Measurements from ENCODE around the gene TST. TPM values are rescaled to one million over a fixed set of nuclear protein-coding genes. Genes with fewer than 3 reads are reported as not detected.

The TST gene
- total RNA-seq, 1 experiment from 2014 or later: 99.4 TPM

DNA sequence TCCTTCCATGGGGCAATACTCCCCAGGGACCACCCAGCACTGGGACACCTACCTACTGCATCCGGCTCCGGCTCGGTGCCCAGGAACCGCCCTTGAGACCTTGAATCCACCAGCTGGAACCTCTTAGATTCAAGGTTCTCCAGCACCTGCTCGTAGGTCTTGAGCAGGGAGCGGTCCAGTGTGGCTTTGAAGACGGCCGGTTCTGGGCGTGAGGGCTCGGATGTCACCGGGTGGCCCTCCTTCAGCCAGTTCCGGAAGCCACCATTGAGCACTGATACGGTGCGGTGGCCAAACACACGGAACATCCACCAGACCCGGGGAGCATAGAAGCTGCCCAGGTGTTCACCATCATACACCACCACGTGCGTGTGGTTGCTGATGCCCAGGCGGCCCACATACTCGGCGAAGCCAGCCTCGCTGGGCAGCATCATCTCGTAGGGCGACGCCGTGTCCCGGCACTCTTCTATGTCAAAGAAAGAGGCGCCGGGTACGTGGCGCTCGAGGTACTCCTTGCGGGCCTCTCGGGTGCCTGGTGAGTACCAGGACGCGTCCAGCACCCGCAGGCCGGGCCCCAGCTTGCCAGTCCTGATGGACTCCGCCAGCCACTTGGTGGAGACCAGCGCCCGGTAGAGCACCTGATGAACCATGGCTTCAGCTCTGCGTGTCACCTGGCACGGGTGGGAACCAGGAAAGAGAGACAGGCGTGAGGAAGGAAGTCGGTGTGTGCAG lies 997 bp downstream of the TST start:
- H2AFZ ChIP-seq: no peak overlapping the region
- ChIA-PET POLR2A (ENCODE audit: unreplicated experiment) (interaction anchor here (0.5 to 1.1 kb wide), 2 partner anchors 9 to 581 kb away, joined by 3 to 7 read pairs; no protein-coding TSS in a partner anchor), CTCF (interaction anchor here (1.1 to 1.3 kb wide), 2 partner anchors 41 to 242 kb away, joined by 3 read pairs; partner anchors contain the start of gene IFT27)
- peak overlapping the region; percentile 62 for H3K4me3 ChIP-seq
- intact Hi-C loops (cut with micrococcal nuclease; ENCODE audit: unreplicated experiment): no loop called here
- no TSS peak for BruUV-seq (replicated peaks)
- H3K4me1 ChIP-seq (replicated peaks; ENCODE audit: insufficient read depth): peaks cover 52% of the 10 kb centered on the region
- peaks cover 7% of the 10 kb centered on the region; the same call in 1 of the 2 replicates for H4K20me1 ChIP-seq (ENCODE audit: insufficient read depth)
- H3K27ac ChIP-seq: no peak overlapping the region
- TF ChIP-seq EZH2 (IDR thresholded peaks at IDR 0.05; ENCODE audit: low read depth) (no peak), CTCF (conservative IDR thresholded peaks at IDR 0.05) (no peak)
- H3F3A ChIP-seq (ENCODE audit: insufficient read depth, low read depth): peaks cover 35% of the 10 kb centered on the region; the same call in 1 of the 2 replicates
- peak overlapping the region; percentile 75 for H3K4me2 ChIP-seq
- no peak for DNase-seq
- H3K79me2 ChIP-seq (ENCODE audit: low read depth): peaks cover 50% of the 10 kb centered on the region
- no peaks in the 10 kb centered on the region for H3K27me3 ChIP-seq (ENCODE audit: insufficient read depth, low read depth)
- no peaks in the 10 kb centered on the region for H3K9me3 ChIP-seq (ENCODE audit: insufficient read depth, low read depth)
- no peaks in the 10 kb centered on the region for H3K9me2 ChIP-seq (ENCODE audit: insufficient read depth)
- peaks cover 10% of the 10 kb centered on the region; the same call in 1 of the 2 replicates for H3K36me3 ChIP-seq (ENCODE audit: low read depth)

DNA sequence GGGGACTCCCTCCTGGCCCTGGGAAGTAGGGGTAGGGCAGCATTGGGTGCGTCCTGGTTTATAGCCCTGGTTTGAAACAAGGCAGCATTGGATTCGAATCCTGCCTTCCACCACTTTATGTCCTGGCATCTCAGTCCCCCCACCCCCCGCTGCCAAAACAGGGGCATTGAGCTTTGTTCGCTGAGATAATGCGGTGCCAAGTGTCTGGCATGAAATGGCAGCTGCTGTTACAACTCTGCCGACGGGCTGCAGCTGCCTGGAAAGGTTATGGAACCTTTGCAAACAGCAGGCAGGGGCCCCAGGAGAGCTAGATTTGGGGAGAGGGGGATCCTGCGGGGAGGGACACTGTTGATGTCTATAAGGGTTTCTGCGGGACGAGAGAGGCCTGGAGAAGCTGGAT lies 1.9 kb downstream of the TST start:
- CTCF ChIA-PET: interaction anchor here (0.6 to 1.1 kb wide), 2 partner anchors 40 to 149 kb away, joined by 3 to 8 read pairs; no protein-coding TSS in a partner anchor
- Histone ChIP-seq H3K4me3 (no peak overlapping the region), H3K79me2 (ENCODE audit: low read depth) (peaks cover 50% of the 10 kb centered on the region)

More for the DNA sequence above, 1.9 kb downstream of the TST start:
- Histone ChIP-seq H3K27me3 (ENCODE audit: insufficient read depth, low read depth) (no peaks in the 10 kb centered on the region), H3K4me2 (peak overlapping the region; percentile 75; the same call in 1 of the 2 replicates), H3K36me3 (ENCODE audit: low read depth) (peaks cover 10% of the 10 kb centered on the region; the same call in 1 of the 2 replicates), H3K4me1 (replicated peaks; ENCODE audit: insufficient read depth) (peaks cover 61% of the 10 kb centered on the region), H3K27ac (no peak overlapping the region), H3F3A (ENCODE audit: insufficient read depth, low read depth) (peaks cover 35% of the 10 kb centered on the region; the same call in 1 of the 2 replicates), H4K20me1 (ENCODE audit: insufficient read depth) (peaks cover 7% of the 10 kb centered on the region; the same call in 1 of the 2 replicates), H3K9me3 (ENCODE audit: insufficient read depth, low read depth) (no peaks in the 10 kb centered on the region), H3K9me2 (ENCODE audit: insufficient read depth) (no peaks in the 10 kb centered on the region), H2AFZ (no peak overlapping the region)
- no TSS peak for BruUV-seq (replicated peaks)
- POLR2A ChIA-PET (ENCODE audit: unreplicated experiment): no interaction called here
- TF ChIP-seq CTCF (conservative IDR thresholded peaks at IDR 0.05): no peak
- no peak for TF ChIP-seq EZH2 (IDR thresholded peaks at IDR 0.05; ENCODE audit: low read depth)
- no peak for DNase-seq
- intact Hi-C loops (cut with micrococcal nuclease; ENCODE audit: unreplicated experiment): no loop called here

Measured in PC-9 (cell line).